ENCODE results near the gene WDR45B. TPM values are rescaled to one million over a fixed set of nuclear protein-coding genes. Genes with fewer than 3 reads are reported as not detected.

WDR45B gene
- polyA plus RNA-seq, 1 of the 3 experiments (the other 2 are of a cell fraction): 171 TPM

DNA sequence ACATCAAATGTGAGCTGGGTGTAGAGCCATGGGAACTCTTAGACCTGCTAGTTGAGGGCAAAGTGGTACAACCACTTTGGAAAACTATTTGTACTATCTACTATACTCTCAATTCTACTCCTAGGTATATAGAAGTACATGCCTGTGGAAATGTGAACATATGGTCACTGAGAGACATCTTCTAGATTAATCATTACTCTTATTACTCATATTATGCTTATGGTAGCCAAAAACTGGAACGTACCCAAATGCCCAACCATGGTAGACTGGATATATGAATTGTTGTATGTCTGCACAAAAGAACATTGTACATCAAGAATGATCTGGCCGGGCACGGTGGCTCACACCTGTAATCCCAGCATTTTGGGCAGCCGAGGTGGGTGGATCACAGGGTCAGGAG, 2.7 kb downstream of the WDR45B start:
- Histone ChIP-seq H4K20me1 (ENCODE audit: insufficient read depth) (peaks cover 72% of the 10 kb centered on the region), H3K27ac (ENCODE audit: low read depth in 2 of 2, low read length in 1 of 2) (no peak overlapping the region), H3K79me2 (ENCODE audit: insufficient read depth) (peaks cover 77% of the 10 kb centered on the region), H3K4me1 (ENCODE audit: control insufficient read depth in 1 of 2, insufficient read depth in 2 of 2, low read depth in 1 of 2, low read length in 1 of 2) (peaks cover 10 to 12% of the 10 kb centered on the region in 2 experiments; a peak in 3 of 4 replicates), H3K36me3 (replicated peaks in 1 of 2; ENCODE audit: control insufficient read depth in 1 of 2, insufficient read depth in 2 of 2, low read length in 1 of 2) (peaks cover 32 to 36% of the 10 kb centered on the region in 2 experiments), H3K4me3 (ENCODE audit: low read depth in 2 of 2, low read length in 1 of 2) (no peak overlapping the region), H3F3A (replicated peaks; ENCODE audit: insufficient read depth) (peaks cover 14% of the 10 kb centered on the region), H3K9ac (no peak overlapping the region), H3K4me2 (peak overlapping the region; percentile 95), H3K9me3 (no peaks in the 10 kb centered on the region), H3K9me2 (no peaks in the 10 kb centered on the region), H2AFZ (ENCODE audit: low read depth) (no peak overlapping the region), H3K27me3 (ENCODE audit: insufficient read depth) (no peaks in the 10 kb centered on the region)
- POLR2A ChIA-PET: no interaction called here
- WGBS (ENCODE audit: low lambda C conversion rate): 93% methylated on average over 4 of the region's 4 CpGs
- CTCF ChIA-PET: no interaction called here
- no peak for DNase-seq
- no peak; the same call in 1 of the 2 replicates for TF ChIP-seq NFIC (IDR thresholded peaks at IDR 0.05; ENCODE audit: borderline replicate concordance)
- TF ChIP-seq SMC3 (IDR thresholded peaks at IDR 0.05; ENCODE audit: low read depth, low read length): no peak
- TF ChIP-seq, protein P1, sequence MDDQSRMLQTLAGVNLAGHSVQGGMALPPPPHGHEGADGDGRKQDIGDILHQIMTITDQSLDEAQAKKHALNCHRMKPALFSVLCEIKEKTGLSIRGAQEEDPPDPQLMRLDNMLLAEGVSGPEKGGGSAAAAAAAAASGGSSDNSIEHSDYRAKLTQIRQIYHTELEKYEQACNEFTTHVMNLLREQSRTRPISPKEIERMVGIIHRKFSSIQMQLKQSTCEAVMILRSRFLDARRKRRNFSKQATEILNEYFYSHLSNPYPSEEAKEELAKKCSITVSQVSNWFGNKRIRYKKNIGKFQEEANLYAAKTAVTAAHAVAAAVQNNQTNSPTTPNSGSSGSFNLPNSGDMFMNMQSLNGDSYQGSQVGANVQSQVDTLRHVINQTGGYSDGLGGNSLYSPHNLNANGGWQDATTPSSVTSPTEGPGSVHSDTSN (IDR thresholded peaks at IDR 0.05): peak; percentile 23; the same call in 1 of the 2 replicates
- TF ChIP-seq, protein P2, sequence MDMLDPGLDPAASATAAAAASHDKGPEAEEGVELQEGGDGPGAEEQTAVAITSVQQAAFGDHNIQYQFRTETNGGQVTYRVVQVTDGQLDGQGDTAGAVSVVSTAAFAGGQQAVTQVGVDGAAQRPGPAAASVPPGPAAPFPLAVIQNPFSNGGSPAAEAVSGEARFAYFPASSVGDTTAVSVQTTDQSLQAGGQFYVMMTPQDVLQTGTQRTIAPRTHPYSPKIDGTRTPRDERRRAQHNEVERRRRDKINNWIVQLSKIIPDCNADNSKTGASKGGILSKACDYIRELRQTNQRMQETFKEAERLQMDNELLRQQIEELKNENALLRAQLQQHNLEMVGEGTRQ (IDR thresholded peaks at IDR 0.05; ENCODE audit: borderline replicate concordance, low read depth, low read length): no peak

DNA sequence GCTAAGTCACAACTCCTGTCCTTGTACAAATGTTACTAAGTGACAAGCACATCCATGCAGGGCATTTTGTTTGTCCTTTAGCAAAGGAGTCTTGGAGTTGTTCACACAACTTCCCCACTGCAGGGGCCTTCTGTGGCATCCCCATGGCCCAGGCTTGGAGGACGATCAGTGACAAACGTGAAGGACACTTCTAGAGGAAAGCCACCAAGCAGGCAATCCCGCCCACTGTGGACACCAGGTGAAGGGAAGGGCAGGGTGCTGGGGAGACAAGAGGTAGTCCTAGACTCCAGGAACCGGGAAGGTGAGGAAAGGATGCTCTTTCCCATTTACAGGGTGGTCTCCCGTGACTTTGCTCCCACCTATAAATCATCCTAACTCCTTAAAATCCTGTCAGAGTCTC, 4.1 kb downstream of the WDR45B start:
- Histone ChIP-seq H3K27me3 (ENCODE audit: insufficient read depth) (no peaks in the 10 kb centered on the region), H3K27ac (ENCODE audit: low read depth in 2 of 2, low read length in 1 of 2) (no peak overlapping the region), H4K20me1 (ENCODE audit: insufficient read depth) (peaks cover 83% of the 10 kb centered on the region), H3K4me3 (ENCODE audit: low read depth in 2 of 2, low read length in 1 of 2) (no peak overlapping the region), H3K4me1 (ENCODE audit: control insufficient read depth in 1 of 2, insufficient read depth in 2 of 2, low read depth in 1 of 2, low read length in 1 of 2) (peaks cover 7 to 12% of the 10 kb centered on the region in 2 experiments; a peak in 3 of 4 replicates), H3K79me2 (ENCODE audit: insufficient read depth) (peaks cover 89% of the 10 kb centered on the region), H3K9ac (no peak overlapping the region), H2AFZ (ENCODE audit: low read depth) (no peak overlapping the region), H3K9me2 (no peaks in the 10 kb centered on the region), H3K4me2 (no peak overlapping the region), H3K9me3 (no peaks in the 10 kb centered on the region), H3F3A (replicated peaks; ENCODE audit: insufficient read depth) (peaks cover 11% of the 10 kb centered on the region), H3K36me3 (replicated peaks in 1 of 2; ENCODE audit: control insufficient read depth in 1 of 2, insufficient read depth in 2 of 2, low read length in 1 of 2) (peaks cover 33 to 39% of the 10 kb centered on the region in 2 experiments)
- POLR2A ChIA-PET: no interaction called here
- DNase-seq: no peak
- CTCF ChIA-PET: no interaction called here
- WGBS (ENCODE audit: low lambda C conversion rate): 97% methylated on average over 4 of the region's 5 CpGs
- TF ChIP-seq, protein P3, sequence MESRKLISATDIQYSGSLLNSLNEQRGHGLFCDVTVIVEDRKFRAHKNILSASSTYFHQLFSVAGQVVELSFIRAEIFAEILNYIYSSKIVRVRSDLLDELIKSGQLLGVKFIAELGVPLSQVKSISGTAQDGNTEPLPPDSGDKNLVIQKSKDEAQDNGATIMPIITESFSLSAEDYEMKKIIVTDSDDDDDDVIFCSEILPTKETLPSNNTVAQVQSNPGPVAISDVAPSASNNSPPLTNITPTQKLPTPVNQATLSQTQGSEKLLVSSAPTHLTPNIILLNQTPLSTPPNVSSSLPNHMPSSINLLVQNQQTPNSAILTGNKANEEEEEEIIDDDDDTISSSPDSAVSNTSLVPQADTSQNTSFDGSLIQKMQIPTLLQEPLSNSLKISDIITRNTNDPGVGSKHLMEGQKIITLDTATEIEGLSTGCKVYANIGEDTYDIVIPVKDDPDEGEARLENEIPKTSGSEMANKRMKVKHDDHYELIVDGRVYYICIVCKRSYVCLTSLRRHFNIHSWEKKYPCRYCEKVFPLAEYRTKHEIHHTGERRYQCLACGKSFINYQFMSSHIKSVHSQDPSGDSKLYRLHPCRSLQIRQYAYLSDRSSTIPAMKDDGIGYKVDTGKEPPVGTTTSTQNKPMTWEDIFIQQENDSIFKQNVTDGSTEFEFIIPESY (IDR thresholded peaks at IDR 0.05; ENCODE audit: borderline replicate concordance, low read depth): no peak
- no peak for TF ChIP-seq RFX5 (IDR thresholded peaks at IDR 0.05; ENCODE audit: low read length)
- no peak for TF ChIP-seq CHD2 (IDR thresholded peaks at IDR 0.05; ENCODE audit: low read length, partially characterized antibody)
- no peak for TF ChIP-seq TEAD4 (IDR thresholded peaks at IDR 0.05; ENCODE audit: borderline replicate concordance, insufficient read depth)
- no peak for TF ChIP-seq MEF2A (IDR thresholded peaks at IDR 0.05; ENCODE audit: borderline replicate concordance, low read depth)

Measured in SK-N-SH (cell line).